Umbilical cord (tissue), 2 donors: Measurements from ENCODE around the gene SEMA5B. TPM values are rescaled to one million over a fixed set of nuclear protein-coding genes. Genes with fewer than 3 reads are reported as not detected.

Experiments
- DNase-seq: peaks from one replicate; pipeline ENCODE4 v3.0.0-alpha.2; 2015; ENCODE audit warnings: low spot score
- total RNA-seq: library from RNA; depleted of rRNA; stranded (reverse); fragments of >200 nt; gene quantifications from one replicate; pipeline ENCODE4 v1.2.3, GENCODE V29; 2014; ENCODE audit warnings: low replicate concordance; ENCODE audit not compliant: insufficient read depth

The SEMA5B gene
- total RNA-seq, 1 donor from 2014 or later: 6.0 TPM

DNA sequence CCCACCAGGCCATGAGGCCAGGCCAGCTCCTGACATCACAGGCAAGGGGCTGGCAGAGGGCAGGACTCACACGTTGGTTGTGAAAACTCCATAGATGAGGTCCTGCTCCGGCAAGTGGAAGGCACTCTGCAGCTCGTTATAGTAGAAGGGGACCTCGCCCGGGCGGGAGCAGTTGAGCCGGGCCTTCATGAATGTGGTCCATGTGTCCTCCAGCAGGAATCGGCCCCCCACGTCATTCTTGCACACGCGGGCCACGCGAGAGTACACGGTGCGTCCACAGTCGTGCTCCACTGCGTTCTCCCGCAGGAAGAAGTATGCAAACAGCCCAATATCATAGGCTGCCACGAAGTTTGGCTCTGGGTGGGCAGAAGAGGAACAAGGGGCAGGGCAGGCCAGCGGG is 101.2 kb downstream of the SEMA5B start:
- no peak for DNase-seq

DNA sequence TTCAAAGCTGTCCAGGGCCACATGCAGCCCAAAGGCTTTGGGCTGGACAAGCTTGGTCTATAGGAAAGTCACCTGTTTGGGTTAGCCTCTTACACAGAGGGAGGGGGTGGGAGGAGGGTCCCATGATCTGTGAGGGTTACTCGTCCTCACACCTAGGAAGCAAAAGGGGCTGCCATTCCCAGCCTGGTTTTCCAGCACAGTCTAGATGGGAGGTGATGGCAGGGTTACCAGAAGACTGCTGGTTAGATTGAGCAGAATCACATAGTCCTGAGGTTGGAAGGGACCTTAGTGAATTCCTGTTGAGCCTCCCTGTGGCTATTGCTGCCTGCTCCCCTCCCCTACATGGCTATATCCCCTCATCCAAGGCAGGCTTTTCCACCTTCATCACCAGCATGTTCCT is 101.8 kb downstream of the SEMA5B start:
- no peak for DNase-seq

DNA sequence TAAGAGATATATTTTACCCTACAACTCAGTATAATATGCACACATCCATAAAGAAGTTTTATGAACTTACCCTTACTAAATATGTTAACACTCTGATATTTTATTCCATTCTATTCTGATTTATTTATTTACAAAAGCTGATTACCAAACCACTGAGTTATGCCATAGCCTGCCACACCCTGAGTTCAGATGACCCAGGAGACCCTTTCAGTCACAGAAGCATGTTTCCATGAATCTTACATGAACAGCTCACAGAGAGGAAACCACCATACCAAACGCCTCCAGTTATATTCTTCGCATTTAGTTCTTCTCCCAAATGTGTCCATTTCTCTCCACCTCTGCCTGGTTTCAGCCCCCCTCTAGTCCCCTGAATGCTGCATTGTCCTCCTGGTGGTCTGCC is 103.5 kb downstream of the SEMA5B start:
- DNase-seq: no peak

DNA sequence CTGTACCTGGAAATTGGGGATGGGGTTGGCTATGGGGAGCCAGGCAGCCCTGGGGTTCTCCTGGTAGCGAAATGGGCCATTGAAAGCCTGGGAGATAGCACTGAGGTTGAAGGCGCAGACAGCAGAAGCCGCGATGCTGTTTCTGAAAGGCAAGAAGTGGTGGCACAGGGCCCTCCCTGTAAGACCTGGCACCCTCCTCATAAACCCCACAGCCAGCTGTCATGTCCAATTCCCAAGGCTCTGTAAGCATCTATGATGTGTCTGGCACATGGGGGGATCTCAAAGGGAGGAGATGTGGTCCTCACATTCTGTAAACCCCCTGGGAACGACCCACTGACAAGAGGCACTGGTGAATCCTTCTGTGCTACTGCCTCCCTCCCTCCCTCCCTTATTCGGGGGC is 104.0 kb downstream of the SEMA5B start:
- no peak for DNase-seq

DNA sequence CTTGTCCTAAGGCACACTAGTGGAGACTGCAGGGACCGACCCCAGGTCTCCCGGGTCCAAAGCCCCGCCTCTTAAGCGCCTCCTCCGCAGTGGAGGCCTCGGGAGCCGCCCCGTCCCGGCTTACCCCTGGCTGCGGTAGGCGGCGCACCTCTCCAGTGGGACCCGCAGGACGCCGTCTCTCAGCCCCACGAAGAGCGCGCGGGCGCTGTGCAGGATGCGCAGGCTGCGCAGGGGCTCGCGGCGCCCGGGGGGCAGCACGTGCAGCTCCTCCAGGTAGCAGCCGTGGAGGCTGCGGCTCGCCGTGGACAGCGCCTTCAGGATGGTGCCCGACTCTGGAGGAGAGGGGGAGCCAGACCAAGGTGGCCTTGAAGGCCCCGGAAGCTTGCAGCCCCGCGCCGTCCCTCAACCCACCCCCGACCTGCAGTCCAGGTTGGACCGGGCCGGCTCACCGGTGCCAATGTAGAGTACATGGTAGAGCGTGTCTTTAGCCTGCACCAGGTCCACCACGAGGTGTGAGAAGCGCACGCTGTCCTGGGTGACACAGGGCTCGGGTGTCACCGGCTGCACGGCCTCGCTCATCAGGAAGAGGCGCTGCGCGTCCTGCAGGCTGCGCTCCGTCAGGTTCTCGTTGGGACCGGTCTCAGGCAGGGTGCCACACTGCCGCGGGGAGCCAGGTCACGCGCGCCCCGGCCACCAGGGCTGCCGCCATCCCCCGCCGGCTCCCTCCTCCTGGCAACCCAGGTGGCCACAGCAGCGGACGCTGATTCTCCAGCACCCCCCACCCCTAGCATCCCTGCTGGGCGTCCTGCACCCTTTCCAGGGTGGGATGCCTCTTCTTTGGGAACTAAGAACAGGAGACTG is 105.5 kb downstream of the SEMA5B start:
- no peak for DNase-seq

DNA sequence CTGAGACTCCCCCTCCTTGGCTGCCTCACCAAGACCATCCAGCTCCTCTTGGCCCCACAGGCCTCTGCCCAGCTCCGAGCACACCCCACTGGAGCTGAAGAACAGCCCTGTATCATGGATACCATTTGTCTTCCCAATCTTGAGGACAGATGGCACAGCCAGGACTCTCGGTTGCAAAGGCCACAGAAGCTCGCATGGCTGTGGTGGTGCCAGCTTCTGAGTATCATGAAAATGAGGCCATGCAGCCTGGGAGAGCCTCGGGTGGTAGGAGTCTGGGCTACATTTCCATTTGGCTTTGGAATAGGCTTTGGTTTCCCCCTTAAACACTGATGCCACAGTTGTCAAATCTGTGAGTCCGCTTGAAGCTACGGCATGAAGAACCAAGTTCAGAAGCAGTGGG is 106.6 kb downstream of the SEMA5B start:
- DNase-seq: no peak

DNA sequence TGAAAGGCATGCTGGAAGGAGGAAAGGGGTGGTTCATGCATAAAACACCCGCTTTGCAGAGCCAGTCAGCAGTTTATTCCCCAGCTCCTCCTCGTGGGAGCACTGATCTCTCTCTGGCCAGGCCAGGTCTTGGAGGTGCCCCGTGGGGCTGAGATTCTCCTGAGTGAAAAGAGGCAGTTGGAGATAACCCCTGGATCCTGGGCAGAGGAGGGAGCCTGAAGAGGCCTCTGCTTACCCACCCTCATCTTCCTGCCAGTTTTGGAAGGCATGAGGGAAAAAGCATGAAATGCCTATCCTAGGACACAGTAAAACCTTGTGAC is 108.3 kb downstream of the SEMA5B start:
- no peak for DNase-seq

DNA sequence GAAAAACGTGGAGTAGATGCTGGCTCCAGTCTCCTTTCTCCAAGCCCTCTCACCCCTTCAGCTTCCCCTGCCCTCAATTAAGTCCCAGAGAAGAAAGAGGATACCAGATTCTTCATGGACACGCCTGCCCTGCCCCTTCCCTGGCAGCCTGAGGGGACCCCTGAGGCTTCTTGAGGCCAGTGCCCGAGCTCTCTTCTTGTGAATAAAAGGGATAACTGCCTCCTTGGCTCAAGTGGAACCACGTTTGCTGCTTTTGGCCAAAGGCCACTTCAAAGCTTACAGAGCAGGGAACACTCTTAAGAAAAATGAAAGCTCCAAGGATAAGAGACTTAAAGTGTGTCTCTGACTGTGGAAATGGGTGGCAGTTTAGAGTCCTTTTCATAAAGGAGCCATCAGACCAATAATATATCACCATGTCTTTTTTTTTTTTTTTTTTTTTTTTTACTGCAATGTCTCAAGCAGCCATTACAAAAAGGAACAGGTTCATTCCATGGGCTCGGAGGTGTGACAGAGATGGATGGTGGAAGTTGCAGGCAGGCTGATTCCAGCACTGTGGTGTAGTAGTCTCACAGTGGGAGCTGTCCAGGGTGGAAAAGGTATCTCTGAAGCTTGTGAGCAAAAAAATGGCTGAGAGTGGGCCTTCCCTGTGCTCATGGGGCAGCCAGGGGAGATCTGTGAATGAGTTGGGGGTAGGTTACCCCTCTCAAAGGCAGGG is 108.8 kb downstream of the SEMA5B start:
- DNase-seq: peak; percentile 35

DNA sequence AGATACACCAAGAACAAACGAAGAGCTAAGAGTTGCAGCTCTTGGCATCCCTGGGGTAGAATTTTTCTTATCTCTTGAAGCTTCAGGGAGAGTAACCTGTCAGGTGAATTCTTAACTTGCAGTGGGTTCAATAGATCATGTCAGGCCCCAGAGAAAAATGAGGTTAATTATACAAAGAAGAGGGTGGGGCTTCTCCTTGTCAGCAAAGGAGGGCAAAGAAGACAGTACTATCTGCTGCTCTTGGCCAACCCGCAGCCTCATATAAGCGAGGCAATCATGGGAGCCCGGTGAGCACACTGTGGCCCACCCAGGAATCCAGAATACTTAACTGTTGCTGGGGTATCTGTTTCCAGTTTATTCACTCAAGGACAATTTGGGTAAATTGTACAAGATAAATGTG is 110.2 kb downstream of the SEMA5B start:
- DNase-seq: no peak

DNA sequence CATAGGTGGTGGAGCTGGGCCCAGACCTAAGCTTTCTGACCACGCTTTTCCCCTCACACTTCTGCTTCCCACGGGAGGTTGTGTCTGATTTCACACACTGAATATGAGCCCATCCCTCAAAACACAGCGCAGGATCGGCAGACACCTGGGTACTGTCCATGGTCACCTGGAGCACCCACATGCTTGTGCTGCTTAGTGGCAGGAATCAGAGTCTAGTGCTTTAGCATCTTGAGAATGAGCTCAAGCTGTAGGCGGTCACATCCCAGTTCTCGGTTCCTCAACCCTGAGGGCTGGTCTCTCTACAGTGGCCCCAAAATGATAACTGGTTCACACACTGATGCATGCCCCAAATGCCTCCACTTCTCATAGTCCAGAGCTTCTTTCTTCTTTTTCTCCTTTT is 111.0 kb downstream of the SEMA5B start:
- no peak for DNase-seq

DNA sequence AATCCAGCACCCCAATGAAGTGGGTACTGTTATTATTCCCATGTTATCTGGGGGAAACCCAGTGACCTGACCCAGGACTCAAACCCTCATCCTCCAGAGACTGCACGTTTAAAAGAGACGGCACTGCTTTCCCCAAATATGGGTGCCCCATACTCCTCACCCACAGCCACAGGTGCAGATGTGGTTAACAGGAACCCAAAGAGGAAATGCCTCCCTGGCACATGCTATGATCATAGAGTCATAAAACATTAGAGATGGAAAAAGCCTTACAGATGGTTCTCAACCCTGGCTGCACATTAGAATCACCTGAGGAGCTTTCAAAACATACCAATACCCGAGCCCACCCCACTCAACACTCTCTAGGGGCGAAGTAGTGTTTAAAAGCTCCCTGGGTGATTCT is 111.5 kb downstream of the SEMA5B start:
- no peak for DNase-seq

DNA sequence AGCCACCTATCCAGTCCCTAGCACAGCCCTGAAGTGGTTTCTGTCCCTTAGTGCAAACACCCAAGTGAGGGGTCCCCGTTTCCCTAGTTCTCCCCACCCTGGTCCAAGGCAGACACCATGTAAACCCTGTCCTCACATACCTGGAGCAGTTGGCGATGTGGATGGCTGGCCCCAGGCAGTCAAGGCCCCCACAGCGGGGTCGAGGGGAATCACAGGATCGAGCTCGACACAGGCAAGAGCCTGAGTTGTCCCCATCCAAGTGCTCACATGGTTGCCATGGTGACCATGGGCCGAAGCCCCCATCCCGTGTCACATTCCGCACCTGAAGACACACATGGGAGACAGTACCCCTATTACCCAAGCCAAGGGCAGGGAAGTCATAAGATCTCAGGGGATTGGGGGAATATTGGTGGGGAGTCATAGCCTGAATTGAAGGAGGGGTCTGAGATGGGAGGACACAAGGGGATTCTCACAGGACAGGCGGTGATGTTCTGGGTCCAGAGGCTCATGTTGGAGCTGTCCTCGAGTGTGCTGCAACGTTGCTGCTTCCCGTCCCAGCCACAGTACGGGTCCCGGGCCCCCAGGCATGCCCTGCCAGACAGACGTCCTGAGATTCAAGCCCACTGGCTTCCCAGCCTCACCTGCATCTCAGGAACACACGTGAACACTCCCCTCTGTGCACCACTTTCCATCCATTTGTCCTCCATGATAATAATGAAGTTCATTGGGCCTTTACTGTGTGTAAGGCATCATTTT is 112.1 kb downstream of the SEMA5B start:
- no peak for DNase-seq

DNA sequence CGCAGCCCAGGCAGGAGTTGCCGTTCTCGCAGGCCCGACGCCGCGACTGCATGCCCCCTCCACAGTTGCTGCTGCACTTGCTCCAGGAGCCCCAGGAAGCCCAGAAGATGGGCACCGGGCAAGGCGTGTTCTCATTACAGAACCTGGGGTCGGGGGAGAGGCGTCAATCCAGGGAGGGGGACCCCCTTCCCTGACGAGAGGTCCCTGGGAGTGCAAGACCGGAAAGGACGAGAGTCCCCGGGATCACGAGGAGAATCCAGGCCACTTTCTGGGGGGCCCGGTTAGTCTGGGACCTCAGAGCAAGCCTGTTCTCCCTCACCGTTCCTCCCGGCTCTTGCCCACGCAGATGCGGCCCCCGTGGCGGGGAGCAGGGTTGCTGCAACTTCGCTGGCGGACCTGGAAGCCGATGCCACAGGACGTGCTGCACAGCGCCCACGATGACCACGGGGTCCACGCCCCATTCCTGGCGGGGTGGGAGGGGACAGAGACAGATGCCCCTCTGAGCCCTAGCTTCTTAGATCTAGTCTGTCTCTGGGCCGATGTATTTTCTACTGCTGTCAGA is 113.9 kb downstream of the SEMA5B start:
- no peak for DNase-seq

DNA sequence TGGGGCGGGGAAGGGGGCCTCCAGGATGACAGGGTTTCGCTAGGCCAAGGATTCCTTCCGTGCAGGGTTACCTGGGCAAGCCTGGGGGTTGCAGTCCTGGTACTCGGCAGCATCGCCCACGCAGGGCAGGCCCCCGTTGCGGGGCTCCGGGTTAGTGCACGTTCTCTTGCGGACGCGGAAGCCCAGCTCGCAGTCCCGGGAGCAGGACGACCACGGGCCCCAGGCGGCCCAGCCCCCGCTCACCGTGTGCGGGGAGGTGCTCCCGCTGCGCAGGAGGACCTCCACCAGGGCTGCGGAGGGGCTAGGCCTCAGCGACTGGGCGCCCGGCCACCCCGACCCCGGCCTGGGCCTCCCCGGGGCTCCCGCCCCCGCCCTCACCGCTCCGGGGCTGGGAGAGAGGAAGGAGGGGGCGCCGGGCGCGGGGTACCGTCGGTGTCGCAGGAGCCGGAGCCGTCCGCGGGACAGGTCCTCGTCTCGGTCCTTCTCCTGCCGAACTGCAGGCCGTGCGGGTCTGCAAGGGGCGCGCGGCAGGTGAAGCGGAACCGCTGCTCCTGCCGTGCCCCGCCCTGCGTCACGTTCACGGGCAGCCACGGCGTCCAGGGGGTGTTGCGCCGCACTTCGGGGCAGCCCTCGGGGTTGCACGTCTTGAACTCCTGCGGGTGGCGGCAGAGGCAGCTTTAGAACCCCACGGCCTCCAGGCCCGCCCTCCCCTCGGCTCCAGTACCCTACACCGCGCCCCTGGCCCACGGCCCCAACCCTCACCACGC is 114.6 kb downstream of the SEMA5B start:
- DNase-seq: no peak

DNA sequence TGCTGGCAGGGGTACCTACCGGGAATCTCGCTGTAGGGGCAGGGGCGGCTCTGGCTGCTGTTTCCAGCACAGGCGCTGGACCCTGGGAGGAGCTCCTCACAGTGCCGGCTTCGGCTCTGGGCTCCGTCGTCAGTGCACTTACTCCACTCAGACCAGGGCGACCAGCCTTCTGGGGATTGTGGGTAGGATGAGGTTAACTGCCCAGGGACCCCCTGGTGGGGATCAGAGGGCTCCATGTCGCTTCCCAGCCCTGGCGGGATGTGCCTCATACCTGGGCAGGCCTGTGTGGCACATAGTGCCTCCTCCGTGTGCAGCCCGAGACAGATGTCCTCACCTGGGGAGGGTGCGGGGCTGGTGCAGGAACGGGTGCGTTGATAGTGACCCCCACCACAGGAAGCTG is 115.7 kb downstream of the SEMA5B start:
- DNase-seq: no peak

DNA sequence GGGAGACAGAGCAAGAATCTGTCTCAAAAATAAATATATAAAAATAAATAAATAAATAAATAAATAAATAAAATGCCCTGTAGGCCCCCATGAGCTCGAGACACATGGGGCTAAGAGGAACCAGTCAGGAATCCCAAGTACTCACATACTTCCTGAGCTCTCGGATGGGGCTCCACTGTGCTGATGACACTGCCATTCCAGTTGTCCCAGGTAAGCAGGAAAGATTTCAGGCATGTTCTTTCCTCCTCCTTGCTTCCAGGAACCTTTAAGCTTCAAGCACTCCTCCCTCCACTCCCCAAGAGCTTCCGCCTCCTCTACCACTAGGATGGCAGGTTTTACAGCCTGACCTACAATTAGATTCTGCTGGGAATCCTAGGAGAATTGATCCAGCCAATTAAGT is 119.3 kb downstream of the SEMA5B start:
- no peak for DNase-seq

DNA sequence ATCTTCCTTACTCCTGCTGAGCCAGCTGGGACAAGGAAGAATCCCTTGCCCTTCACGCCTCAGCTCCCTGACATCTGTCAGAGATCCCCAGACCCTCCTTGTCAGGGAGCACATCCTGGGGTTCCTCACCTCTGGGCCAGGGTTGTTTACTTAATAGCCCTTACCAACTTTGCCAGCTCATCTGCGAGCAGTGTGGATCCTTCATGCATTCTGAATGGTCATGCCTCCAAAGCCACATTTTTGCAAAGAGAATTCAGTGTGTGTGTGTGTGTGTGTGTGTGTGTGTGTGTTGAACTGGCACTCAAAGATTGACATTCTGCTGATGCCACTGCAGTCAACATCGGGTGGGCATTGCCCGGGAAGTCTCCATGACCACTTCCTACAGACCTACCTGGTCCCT is 120.1 kb downstream of the SEMA5B start:
- no peak for DNase-seq

DNA sequence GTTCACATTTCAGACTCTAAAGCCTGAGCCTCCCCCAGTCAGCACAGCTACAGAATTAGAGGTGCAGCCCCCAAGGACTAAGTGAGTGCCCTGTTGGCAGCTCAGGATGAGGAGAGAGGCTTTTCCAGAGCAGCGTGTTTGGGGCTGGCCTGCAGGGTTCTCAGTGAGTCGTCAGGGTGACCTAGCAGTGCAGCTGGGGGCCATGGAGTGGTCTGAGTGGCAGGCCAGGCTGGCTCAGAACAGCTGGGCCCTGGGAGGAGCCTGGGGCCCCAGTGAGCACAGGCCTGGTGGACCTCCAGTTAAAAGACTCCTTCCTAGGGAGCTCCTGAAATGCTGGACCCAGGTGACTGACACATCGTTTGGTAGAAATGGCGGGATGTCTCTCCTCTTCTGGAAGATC is 124.4 kb downstream of the SEMA5B start:
- no peak for DNase-seq

DNA sequence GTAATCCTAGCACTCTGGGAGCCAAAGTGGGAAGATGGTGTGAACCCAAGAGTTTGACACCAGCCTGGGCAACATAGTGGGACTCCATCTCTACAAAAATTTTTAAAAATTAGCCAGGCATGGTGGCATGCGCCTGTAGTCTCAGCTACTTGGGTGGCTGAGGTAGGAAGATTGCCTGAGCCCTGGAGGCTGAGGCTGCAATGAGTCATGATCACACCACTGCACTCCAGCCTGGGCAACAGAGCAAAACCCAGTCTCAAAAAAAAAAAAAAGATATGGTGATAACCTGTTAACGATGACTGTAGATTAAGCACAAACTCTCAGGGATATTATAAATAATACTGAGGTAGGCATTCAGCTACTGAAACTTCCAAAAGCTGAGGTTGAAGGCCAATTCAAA is 125.2 kb downstream of the SEMA5B start:
- DNase-seq: no peak

DNA sequence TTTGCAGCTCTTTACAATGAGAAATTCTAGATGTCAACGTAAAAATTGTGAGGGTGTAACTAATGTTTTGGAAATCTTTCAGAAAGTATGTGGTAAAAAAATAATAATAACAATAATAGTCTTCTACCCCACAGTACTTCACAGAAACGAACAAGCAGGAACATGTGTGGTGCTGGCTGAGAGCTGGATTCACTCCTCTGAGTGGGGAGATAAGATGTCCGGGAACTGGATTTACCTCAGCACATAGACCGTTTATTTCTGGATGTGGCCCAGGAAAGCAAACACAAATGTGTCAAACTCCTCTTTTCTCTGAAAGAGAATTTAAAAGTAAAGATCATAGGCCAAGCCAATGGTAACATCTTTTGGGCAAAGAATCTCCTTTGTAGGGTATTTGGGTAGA is 129.3 kb downstream of the SEMA5B start:
- no peak for DNase-seq
